ENCODE results near the gene MAGEA4.

MAGEA4 gene

GRCh38 chrX:151929126-151929525 lies 16.4 kb downstream of the MAGEA4 start:
- TF ChIP-seq POLR2AphosphoS5 (IDR thresholded peaks at IDR 0.05; ENCODE audit: low read depth, low read length), result no peak
- no peak for TF ChIP-seq TAF1 (IDR thresholded peaks at IDR 0.05; ENCODE audit: borderline replicate concordance, low read depth, low read length)
- TF ChIP-seq POLR2A (IDR thresholded peaks at IDR 0.05; ENCODE audit: low read depth, low read length), result no peak
- DNase-seq (ENCODE audit: insufficient read length), result no peak
- no peak for FAIRE-seq

- TF ChIP-seq POLR2AphosphoS5 (IDR thresholded peaks at IDR 0.05; ENCODE audit: low read depth, low read length) (no peak), TAF1 (IDR thresholded peaks at IDR 0.05; ENCODE audit: borderline replicate concordance, low read depth, low read length) (no peak), POLR2A (IDR thresholded peaks at IDR 0.05; ENCODE audit: low read depth, low read length) (no peak)
- DNase-seq (ENCODE audit: insufficient read length), result no peak
- FAIRE-seq, result no peak
These were observed 22.7 kb downstream of the MAGEA4 start for GRCh38 chrX:151935358-151935757.

DNA sequence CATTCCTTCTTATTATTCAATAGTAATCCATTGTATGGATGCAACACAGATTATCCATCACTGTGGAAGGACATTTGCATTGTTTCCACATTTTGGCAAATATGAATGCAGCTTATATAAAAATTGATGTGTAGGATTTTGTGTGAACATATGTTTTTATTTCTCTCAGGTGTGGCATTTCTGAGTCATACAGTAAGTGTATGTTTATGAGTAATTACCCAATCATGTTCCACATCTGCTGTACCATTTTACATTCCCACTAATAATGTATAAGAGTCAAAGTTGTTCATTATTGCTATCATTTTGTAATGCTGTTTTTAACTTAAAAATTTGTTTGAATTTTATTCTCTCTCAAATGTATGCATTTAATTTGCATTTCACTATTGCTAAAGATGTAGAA lies 25.5 kb downstream of the MAGEA4 start:
- FAIRE-seq, result no peak
- DNase-seq (ENCODE audit: insufficient read length), result no peak
- TF ChIP-seq POLR2A (IDR thresholded peaks at IDR 0.05; ENCODE audit: low read depth, low read length) (no peak), TAF1 (IDR thresholded peaks at IDR 0.05; ENCODE audit: borderline replicate concordance, low read depth, low read length) (no peak), POLR2AphosphoS5 (IDR thresholded peaks at IDR 0.05; ENCODE audit: low read depth, low read length) (no peak)

GRCh38 chrX:151954730-151955129 lies 42.0 kb downstream of the MAGEA4 start:
- no peak for TF ChIP-seq POLR2AphosphoS5 (IDR thresholded peaks at IDR 0.05; ENCODE audit: low read depth, low read length)
- TF ChIP-seq POLR2A (IDR thresholded peaks at IDR 0.05; ENCODE audit: low read depth, low read length), result no peak
- no peak for TF ChIP-seq TAF1 (IDR thresholded peaks at IDR 0.05; ENCODE audit: borderline replicate concordance, low read depth, low read length)
- FAIRE-seq (no peak), DNase-seq (ENCODE audit: insufficient read length) (no peak)

GRCh38 chrX:151958101-151958500 lies 45.4 kb downstream of the MAGEA4 start:
- FAIRE-seq, result no peak
- no peak for DNase-seq (ENCODE audit: insufficient read length)
- TF ChIP-seq TAF1 (IDR thresholded peaks at IDR 0.05; ENCODE audit: borderline replicate concordance, low read depth, low read length) (no peak), POLR2A (IDR thresholded peaks at IDR 0.05; ENCODE audit: low read depth, low read length) (no peak), POLR2AphosphoS5 (IDR thresholded peaks at IDR 0.05; ENCODE audit: low read depth, low read length) (no peak)

GRCh38 chrX:151962034-151962433 lies 49.3 kb downstream of the MAGEA4 start:
- FAIRE-seq (no peak), DNase-seq (ENCODE audit: insufficient read length) (no peak)
- TF ChIP-seq POLR2A (IDR thresholded peaks at IDR 0.05; ENCODE audit: low read depth, low read length) (no peak), TAF1 (IDR thresholded peaks at IDR 0.05; ENCODE audit: borderline replicate concordance, low read depth, low read length) (no peak), POLR2AphosphoS5 (IDR thresholded peaks at IDR 0.05; ENCODE audit: low read depth, low read length) (no peak)

GRCh38 chrX:151966236-151966635 lies 53.5 kb downstream of the MAGEA4 start:
- FAIRE-seq (no peak), DNase-seq (ENCODE audit: insufficient read length) (no peak)
- TF ChIP-seq POLR2AphosphoS5 (IDR thresholded peaks at IDR 0.05; ENCODE audit: low read depth, low read length) (no peak), POLR2A (IDR thresholded peaks at IDR 0.05; ENCODE audit: low read depth, low read length) (no peak), TAF1 (IDR thresholded peaks at IDR 0.05; ENCODE audit: borderline replicate concordance, low read depth, low read length) (no peak)

GRCh38 chrX:151970027-151970426 lies 57.3 kb downstream of the MAGEA4 start:
- TF ChIP-seq TAF1 (IDR thresholded peaks at IDR 0.05; ENCODE audit: borderline replicate concordance, low read depth, low read length) (no peak), POLR2AphosphoS5 (IDR thresholded peaks at IDR 0.05; ENCODE audit: low read depth, low read length) (no peak), POLR2A (IDR thresholded peaks at IDR 0.05; ENCODE audit: low read depth, low read length) (no peak)
- no peak for FAIRE-seq
- DNase-seq (ENCODE audit: insufficient read length), result no peak

DNA sequence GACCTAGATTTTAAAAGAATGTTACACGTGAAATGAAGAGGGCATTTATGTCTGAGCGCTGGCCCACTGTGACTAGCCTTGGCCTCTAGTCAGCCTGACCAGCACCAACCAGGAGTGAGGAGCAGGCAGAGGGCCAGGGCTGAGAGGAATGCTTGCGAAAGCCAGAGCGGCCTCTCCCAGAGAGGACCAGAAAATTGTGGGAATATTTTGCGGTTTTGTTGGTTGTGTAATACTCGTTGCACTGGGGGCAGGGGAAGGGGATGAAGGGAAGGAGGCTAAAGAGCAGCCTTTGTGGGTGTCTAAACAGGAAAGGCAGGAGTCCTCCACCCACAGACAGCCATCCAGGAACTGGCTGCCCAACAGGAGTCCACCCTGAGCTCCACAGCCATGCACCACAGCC lies 58.0 kb downstream of the MAGEA4 start:
- FAIRE-seq (no peak), DNase-seq (ENCODE audit: insufficient read length) (no peak)
- TF ChIP-seq POLR2AphosphoS5 (IDR thresholded peaks at IDR 0.05; ENCODE audit: low read depth, low read length) (no peak), TAF1 (IDR thresholded peaks at IDR 0.05; ENCODE audit: borderline replicate concordance, low read depth, low read length) (no peak), POLR2A (IDR thresholded peaks at IDR 0.05; ENCODE audit: low read depth, low read length) (no peak)

DNA sequence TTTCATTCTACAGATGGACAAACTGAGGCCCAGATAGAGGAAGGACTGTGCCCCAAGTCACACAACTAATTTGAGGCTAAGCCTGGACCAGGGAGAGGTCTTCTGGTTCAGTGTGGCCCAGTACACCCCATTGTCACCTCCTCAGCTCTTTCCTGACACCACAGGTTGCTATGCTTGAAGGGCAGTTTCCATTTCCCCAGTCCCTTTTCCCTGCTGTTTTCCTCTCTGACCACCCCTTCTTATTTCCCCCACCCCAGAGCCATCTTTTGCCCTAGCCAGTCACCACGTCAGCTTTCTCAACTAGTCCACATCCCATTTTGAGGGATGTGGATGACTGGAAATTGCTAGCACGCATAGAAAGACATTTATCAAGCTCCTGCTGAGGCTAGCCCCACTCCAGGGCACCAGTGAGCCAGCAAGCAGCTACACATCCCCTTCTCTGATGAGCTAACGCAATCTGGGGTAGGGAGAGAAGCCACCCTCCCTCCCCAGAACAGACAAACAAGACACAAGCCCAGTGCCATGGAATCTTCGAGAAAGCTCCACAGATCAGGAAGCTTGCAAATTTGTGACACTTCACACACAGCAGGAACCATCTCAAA lies 60.5 kb downstream of the MAGEA4 start:
- no peak for TF ChIP-seq POLR2A (IDR thresholded peaks at IDR 0.05; ENCODE audit: low read depth, low read length)
- TF ChIP-seq POLR2AphosphoS5 (IDR thresholded peaks at IDR 0.05; ENCODE audit: low read depth, low read length), result no peak
- TF ChIP-seq TAF1 (IDR thresholded peaks at IDR 0.05; ENCODE audit: borderline replicate concordance, low read depth, low read length), result no peak
- no peak for FAIRE-seq

DNA sequence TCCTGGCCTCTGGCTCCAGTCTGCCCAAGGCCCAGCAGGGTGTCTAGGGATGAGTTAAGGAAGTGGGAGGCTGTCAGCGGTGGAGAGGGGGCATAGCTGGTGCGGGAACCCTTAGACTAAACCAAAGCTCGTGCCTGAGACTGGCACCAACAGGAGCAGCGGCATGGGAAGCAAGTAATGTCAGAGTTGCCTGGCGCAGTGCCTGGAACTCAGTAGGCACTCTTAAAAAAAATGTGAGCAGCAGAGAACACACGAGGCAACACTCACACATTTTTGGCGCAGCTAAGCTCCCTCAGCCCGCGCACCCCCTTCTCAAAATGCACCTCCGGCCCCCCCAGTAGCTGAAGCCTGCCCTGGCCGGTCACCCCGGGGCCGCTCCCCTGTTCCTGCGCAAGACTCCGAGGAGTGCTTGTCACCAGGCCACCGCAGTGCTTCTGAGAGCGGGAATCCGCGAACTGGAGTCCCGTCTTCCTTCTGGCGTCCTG lies 61.2 kb downstream of the MAGEA4 start:
- TF ChIP-seq POLR2AphosphoS5 (IDR thresholded peaks at IDR 0.05; ENCODE audit: low read depth, low read length), result no peak
- TF ChIP-seq TAF1 (IDR thresholded peaks at IDR 0.05; ENCODE audit: borderline replicate concordance, low read depth, low read length), result no peak
- TF ChIP-seq POLR2A (IDR thresholded peaks at IDR 0.05; ENCODE audit: low read depth, low read length), result no peak
- FAIRE-seq (no peak), DNase-seq (ENCODE audit: insufficient read length) (no peak)

More for the DNA sequence above, 60.5 kb downstream of the MAGEA4 start:
- no peak for DNase-seq (ENCODE audit: insufficient read length)
